ENCODE data around the gene SEM1. TPM values are rescaled to one million over a fixed set of nuclear protein-coding genes. Genes with fewer than 3 reads are reported as not detected.

Gene SEM1
- total and polyA plus RNA-seq, 9 of the 15 experiments (the other 6 are each of a cell fraction or from before 2014, with no cell fraction given) = 74.7 to 938 (median 454) TPM

GRCh38 chr7:96676919-96677318 lies 32.7 kb downstream of the SEM1 start (continued):
- no peak for TF ChIP-seq EGR1 (conservative IDR thresholded peaks at IDR 0.05)
- no peak for TF ChIP-seq E2F1 (CRISPR knock-in tag; IDR thresholded peaks at IDR 0.05)
- no peak for TF ChIP-seq CBFA2T2 (conservative IDR thresholded peaks at IDR 0.05)
- TF ChIP-seq MTA1 (IDR thresholded peaks at IDR 0.05; ENCODE audit: borderline replicate concordance) = no peak
- TF ChIP-seq ATF7 (IDR thresholded peaks at IDR 0.05) = no peak
- TF ChIP-seq PHF21A (IDR thresholded peaks at IDR 0.05; ENCODE audit: borderline replicate concordance, low read depth) = no peak
- no peak for TF ChIP-seq HNRNPUL1 (IDR thresholded peaks at IDR 0.05; ENCODE audit: low read length)
- TF ChIP-seq RCOR1 (IDR thresholded peaks at IDR 0.05; ENCODE audit: borderline replicate concordance in 1 of 2, low read depth in 2 of 2, low read length in 2 of 2) = no peak
- TF ChIP-seq SMARCA5 (IDR thresholded peaks at IDR 0.05) = no peak
- TF ChIP-seq MAFK (IDR thresholded peaks at IDR 0.05; ENCODE audit: low read length) = no peak
- TF ChIP-seq ZNF140 (CRISPR knock-in tag; IDR thresholded peaks at IDR 0.05) = no peak
- TF ChIP-seq MEIS2 (IDR thresholded peaks at IDR 0.05; ENCODE audit: partially characterized antibody) = no peak
- no peak for TF ChIP-seq SREBF2 (CRISPR knock-in tag; IDR thresholded peaks at IDR 0.05)
- no peak for TF ChIP-seq PML (IDR thresholded peaks at IDR 0.05; ENCODE audit: low read length)

GRCh38 chr7:96675548-96675947 lies 34.1 kb downstream of the SEM1 start:
- Histone ChIP-seq H2AFZ (ENCODE audit: low read depth, low read length) (no peak overlapping the region), H3K9me1 (ENCODE audit: control insufficient read depth, insufficient read depth, low read length) (peaks cover 3% of the 10 kb centered on the region), H3K4me1 (replicated peaks in 1 of 2; ENCODE audit: control insufficient read depth in 2 of 2, insufficient read depth in 2 of 2, low read length in 2 of 2) (no peaks in the 10 kb centered on the region), H3K4me2 (ENCODE audit: insufficient read depth, low read length) (no peak overlapping the region), H3K79me2 (ENCODE audit: control insufficient read depth, insufficient read depth, low read length) (no peaks in the 10 kb centered on the region), H3K36me3 (ENCODE audit: control insufficient read depth, insufficient read depth, low read length) (peaks cover 3% of the 10 kb centered on the region; the same call in 1 of the 3 replicates), H3K4me3 (no peak overlapping the region), H3K9me3 (replicated peaks; ENCODE audit: control insufficient read depth, insufficient read depth, low read depth, low read length) (no peaks in the 10 kb centered on the region), H3K9ac (ENCODE audit: insufficient read depth in 1 of 2, low read depth in 2 of 2, low read length in 2 of 2) (no peak overlapping the region), H3K27ac (ENCODE audit: extremely low read depth, low read depth, low read length) (no peak overlapping the region), H3K27me3 (ENCODE audit: control insufficient read depth in 2 of 2, insufficient read depth in 2 of 2, low read length in 2 of 2) (no peaks in the 10 kb centered on the region), H4K20me1 (replicated peaks; ENCODE audit: control insufficient read depth, insufficient read depth, low read length) (no peaks in the 10 kb centered on the region)
- DNase-seq (ENCODE audit: extremely low read depth in 1 of 4, low spot score in 3 of 4) (no peak), ATAC-seq (no peak), FAIRE-seq (no peak)
- BruUV-seq (replicated peaks) = no TSS peak
- in situ Hi-C loops (cut with MboI) = no loop called here
- WGBS (ENCODE audit: insufficient coverage, low coverage, missing lambda C conversion rate) = 53% methylated on average over 1 of the region's 1 CpG
- TF ChIP-seq FOXA3 (CRISPR knock-in tag; conservative IDR thresholded peaks at IDR 0.05 in 1 of 2, IDR thresholded peaks at IDR 0.05 in 1 of 2) (no peak), CCAR2 (IDR thresholded peaks at IDR 0.05; ENCODE audit: low read depth, low read length) (no peak), ZFP36 (IDR thresholded peaks at IDR 0.05; ENCODE audit: low read depth, low read length, partially characterized antibody) (no peak), SAP30 (IDR thresholded peaks at IDR 0.05; ENCODE audit: borderline replicate concordance, insufficient read depth, low read depth, low read length, poor library complexity, severe bottlenecking) (no peak), RBM25 (IDR thresholded peaks at IDR 0.05; ENCODE audit: low read depth, low read length, severe bottlenecking) (no peak), ZNF280B (CRISPR knock-in tag; IDR thresholded peaks at IDR 0.05) (no peak)
- POLR2A ChIA-PET = interaction anchor here (1.0 kb wide), 1 partner anchor 10 kb away, joined by 3 read pairs; no protein-coding TSS in a partner anchor
- intact Hi-C loops (cut with micrococcal nuclease) = no loop called here
- CTCF ChIA-PET (ENCODE audit: low intra/inter-chr PET ratio) = no interaction called here
